NK-92 treated with Interleukin-12 subunit alpha and Interleukin-12 subunit beta, amount 100 ng/mL, for 24 hours (cell line): ENCODE measurements around the gene ROBO1.
"Not testable (repeated sequence)": the region's sequence is repeated elsewhere in the genome, so short reads cannot be mapped to it uniquely, and the experiment has no call there.

Source experiments
- DNase-seq: peaks from one replicate; lab custom pipeline; 2025; lab: John Stamatoyannopoulos, UW

Gene ROBO1

DNA sequence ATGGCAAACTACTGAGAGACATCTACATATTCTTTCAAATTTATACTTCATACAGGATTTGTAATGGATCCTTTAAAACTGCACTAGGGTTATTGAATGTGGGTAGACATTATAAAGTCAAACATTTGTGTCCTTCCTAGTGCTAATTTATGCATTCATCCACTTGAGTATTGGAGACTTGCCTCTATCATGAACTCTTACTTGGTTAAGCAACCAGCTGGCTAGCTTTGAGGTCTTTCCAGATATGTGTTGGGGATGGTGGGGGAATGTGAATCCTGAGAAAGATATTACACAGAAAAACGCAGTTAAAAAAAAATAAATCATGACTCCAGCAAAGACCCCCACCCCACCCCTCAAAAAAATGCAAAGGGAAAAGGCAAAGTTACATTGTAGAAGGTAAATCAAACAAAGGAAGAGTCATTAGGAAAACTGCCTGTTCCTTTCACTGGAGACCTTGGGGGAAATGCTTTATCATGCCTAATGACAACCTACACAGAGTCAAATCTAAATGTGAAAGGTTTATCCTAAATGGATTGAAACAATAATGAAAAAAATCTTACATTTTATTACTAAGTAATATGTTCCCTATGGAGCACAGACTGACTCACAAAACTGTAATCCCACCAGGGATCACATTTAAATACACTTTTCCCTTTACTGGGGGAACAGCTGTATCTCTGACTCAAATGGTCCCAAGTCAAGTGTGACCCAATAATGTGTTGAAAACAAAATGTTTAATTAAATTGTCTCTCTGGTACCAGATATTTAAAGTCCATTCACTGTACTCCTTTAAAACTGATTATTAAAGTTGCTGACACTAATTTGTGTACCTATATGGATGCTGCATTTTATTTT lies 522.3 kb downstream of the ROBO1 start:
- DNase-seq: no peak

DNA sequence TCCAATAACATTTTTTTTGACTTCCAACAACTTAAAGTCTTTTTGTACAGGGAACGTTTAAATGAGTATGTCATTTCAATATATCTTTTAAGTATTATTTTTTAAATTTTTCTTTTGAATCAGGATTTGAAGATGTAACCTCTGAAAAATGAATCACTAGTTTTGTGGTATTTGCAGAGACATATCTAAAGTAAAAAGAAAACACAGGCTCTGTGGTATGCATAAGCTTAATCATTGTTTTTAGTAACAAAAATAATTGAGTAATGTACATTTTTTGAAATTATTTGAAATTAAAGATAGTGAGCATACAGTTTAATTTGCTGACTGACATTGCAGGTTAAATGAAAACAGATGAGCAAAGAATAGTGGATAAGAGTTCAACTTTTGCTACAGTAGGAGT lies 531.3 kb downstream of the ROBO1 start:
- DNase-seq: no peak

GRCh38 chr3:79233431-79234060 lies 534.3 kb downstream of the ROBO1 start:
- no peak for DNase-seq

GRCh38 chr3:79230266-79230665 lies 537.5 kb downstream of the ROBO1 start:
- DNase-seq: no peak

- DNase-seq: no peak
Observed at GRCh38 chr3:79217096-79217495, 550.7 kb downstream of the ROBO1 start.

- DNase-seq: no peak
Observed at GRCh38 chr3:79215286-79215685, 552.5 kb downstream of the ROBO1 start.

GRCh38 chr3:79211586-79212359 lies 556.0 kb downstream of the ROBO1 start:
- DNase-seq: no peak

- DNase-seq: no peak
Observed at GRCh38 chr3:79204351-79204750, 563.4 kb downstream of the ROBO1 start.

DNA sequence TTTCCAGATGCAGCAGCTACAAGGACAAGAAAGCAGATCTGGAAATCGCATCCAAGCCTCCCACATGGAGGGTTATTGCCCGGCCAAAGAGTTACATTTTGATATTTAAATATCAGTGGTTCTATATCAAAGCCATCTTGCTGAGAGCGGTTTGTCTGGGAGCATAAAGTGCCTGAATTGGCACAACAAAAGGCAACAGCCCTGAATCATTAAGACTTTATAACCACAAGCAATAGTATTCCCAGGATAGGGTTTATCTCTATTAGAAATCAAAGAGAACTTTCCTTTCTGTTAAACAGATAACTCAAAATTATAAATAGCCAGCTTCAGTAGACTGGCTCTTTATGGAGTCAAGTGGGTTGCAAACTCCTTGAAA lies 564.7 kb downstream of the ROBO1 start:
- no peak for DNase-seq

GRCh38 chr3:79202471-79203143 lies 565.2 kb downstream of the ROBO1 start:
- DNase-seq: no peak

GRCh38 chr3:79200456-79200855 lies 567.3 kb downstream of the ROBO1 start:
- DNase-seq: no peak

GRCh38 chr3:79199966-79200365 lies 567.8 kb downstream of the ROBO1 start:
- DNase-seq: no peak

GRCh38 chr3:79187426-79187825 lies 580.4 kb downstream of the ROBO1 start:
- DNase-seq: no peak

DNA sequence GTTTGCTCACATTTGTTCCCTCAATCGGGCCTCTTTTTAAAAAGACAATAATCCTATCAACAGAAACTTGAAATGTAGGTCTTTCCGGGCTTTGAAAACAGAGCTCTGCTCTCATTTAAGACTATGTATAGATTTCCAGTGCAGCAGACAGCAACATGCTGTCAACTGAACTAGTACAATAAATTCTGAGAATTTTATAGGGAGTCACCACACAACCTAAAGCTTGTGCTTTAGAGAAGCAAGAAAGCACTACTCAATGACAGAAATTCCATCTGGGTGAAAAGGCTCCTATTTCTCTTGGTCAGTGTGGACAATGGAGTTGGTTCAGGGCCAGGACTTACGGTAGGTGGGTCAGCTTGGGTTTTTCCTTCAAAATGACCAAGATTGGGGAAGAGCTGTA lies 583.5 kb downstream of the ROBO1 start:
- DNase-seq: no peak

DNA sequence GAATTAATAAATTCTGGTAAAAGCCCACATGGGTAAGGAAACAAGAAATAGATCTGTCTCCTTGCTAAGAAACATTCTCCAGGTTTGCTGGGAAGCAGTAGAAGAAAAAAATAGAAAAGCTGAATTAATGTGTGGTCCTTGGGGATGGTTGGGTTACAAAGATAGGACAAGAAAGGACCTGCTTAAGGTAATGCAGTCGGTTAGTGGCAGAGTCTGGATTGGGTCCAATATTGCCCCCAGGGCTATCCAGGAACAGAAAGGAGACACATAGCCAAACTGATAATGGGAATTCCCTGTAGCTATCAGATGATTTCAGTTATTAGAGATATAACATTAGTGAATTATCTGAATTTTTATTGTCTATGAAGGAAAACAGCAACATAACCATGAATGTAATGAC lies 584.3 kb downstream of the ROBO1 start:
- no peak for DNase-seq

DNA sequence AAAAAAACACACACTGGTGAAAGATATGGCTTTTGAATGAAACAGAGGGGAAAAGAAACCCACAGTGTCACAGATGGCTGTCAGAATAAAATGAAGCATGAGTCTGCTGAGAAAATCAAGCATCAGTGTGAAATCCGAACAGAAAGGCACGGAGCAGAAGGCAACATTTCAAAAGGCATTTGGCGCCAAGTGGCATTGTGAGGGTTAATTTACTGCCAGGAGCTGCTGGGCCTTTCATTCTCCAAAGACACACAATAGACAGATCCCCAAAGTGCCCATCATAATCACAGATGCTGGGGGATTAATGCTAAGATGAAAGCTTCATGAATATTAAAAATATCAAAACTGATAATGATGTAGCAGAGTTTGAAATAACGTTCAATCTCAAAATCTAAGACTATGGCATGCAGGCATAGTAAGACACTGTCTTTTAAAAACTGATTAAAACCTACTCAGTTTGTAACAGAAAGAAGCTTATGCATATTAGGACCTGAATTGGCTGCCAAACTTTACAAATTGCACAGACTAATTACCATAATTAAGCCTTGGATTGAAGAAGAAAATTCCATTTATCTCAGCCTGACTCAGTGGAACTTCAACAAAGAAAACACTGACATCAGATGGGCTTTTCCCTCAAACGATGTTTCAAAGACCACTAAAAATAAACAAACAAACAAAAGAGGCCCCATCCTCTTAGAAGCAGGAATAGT lies 589.2 kb downstream of the ROBO1 start:
- no peak for DNase-seq

DNA sequence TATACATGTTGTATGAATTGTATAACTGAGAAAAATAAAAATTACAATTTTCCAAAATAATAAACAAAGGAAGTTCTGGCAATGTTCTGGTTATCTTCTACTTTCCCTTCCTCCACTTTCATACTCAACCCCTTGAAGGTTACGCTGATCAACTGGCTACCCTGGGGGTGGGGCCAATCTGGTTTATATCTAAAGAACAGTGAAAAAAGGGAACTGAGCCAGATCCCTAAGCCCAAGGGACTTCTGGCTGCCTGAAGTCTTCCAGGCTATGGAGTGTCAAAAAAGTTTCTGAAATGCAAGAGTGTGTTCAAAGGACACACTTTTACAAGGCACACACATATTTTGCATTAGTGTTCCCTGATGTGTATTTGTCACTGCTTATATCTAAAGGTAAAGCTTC lies 591.9 kb downstream of the ROBO1 start:
- no peak for DNase-seq

- DNase-seq: not testable (repeated sequence)
Observed at GRCh38 chr3:79173259-79173658, 594.5 kb downstream of the ROBO1 start.

GRCh38 chr3:79172241-79172640 lies 595.6 kb downstream of the ROBO1 start:
- no peak for DNase-seq

DNA sequence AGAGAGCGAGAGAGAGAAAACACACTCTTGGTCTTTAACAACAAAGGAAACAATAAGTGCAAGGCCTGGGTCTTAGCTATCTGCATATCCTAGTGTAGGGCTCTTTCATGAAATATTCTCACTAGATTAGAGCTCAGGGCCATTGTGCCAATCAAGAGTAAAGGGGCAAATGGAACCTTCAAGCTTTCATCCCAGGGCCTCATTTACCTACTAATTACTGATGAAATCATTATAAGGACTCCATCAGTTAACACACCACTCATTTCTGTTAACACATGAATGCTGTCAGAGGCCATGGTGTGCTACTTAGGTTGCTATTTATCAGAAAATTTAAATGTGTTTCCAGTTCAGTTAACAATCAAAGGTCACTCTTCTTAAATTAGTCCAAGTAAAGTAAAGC lies 597.8 kb downstream of the ROBO1 start:
- no peak for DNase-seq

- no peak for DNase-seq
Observed at GRCh38 chr3:79167651-79168416, 600.0 kb downstream of the ROBO1 start.
